ENCODE measurements around the gene CARS2.
"Not testable (repeated sequence)": the region's sequence is repeated elsewhere in the genome, so short reads cannot be mapped to it uniquely, and the experiment has no call there.

Gene CARS2

GRCh38 chr13:110706570-110707372 lies 855 bp upstream of the CARS2 start:
- no peak for DNase-seq (ENCODE audit: low spot score)

- DNase-seq (ENCODE audit: low spot score), result no peak
Observed at GRCh38 chr13:110705356-110705825, 525 bp downstream of the CARS2 start.

GRCh38 chr13:110702591-110703526 lies 3.1 kb downstream of the CARS2 start:
- no peak for DNase-seq (ENCODE audit: low spot score)

GRCh38 chr13:110702089-110702488 lies 3.8 kb downstream of the CARS2 start:
- DNase-seq (ENCODE audit: low spot score), result no peak

- not testable (repeated sequence) for DNase-seq (ENCODE audit: low spot score)
Observed at GRCh38 chr13:110701061-110701460, 4.9 kb downstream of the CARS2 start.

GRCh38 chr13:110700641-110701040 lies 5.3 kb downstream of the CARS2 start:
- DNase-seq (ENCODE audit: low spot score), result no peak

- DNase-seq (ENCODE audit: low spot score), result no peak
Observed at GRCh38 chr13:110700186-110700585, 5.7 kb downstream of the CARS2 start.

- no peak for DNase-seq (ENCODE audit: low spot score)
Observed at GRCh38 chr13:110699148-110700145, 6.5 kb downstream of the CARS2 start.

- DNase-seq (ENCODE audit: low spot score), result no peak
Observed at GRCh38 chr13:110698689-110699088, 7.2 kb downstream of the CARS2 start.

- no peak for DNase-seq (ENCODE audit: low spot score)
Observed at GRCh38 chr13:110697842-110698241, 8.1 kb downstream of the CARS2 start.

GRCh38 chr13:110696776-110697175 lies 9.1 kb downstream of the CARS2 start:
- no peak for DNase-seq (ENCODE audit: low spot score)

GRCh38 chr13:110695774-110696173 lies 10.1 kb downstream of the CARS2 start:
- DNase-seq (ENCODE audit: low spot score), result not testable (repeated sequence)

- no peak for DNase-seq (ENCODE audit: low spot score)
Observed at GRCh38 chr13:110690516-110690915, 15.4 kb downstream of the CARS2 start.

GRCh38 chr13:110689711-110690110 lies 16.2 kb downstream of the CARS2 start:
- no peak for DNase-seq (ENCODE audit: low spot score)

- no peak for DNase-seq (ENCODE audit: low spot score)
Observed at GRCh38 chr13:110689041-110689440, 16.9 kb downstream of the CARS2 start.

GRCh38 chr13:110687736-110688135 lies 18.2 kb downstream of the CARS2 start:
- DNase-seq (ENCODE audit: low spot score), result no peak

- DNase-seq (ENCODE audit: low spot score), result no peak
Observed at GRCh38 chr13:110685305-110686020, 20.5 kb downstream of the CARS2 start.

- no peak for DNase-seq (ENCODE audit: low spot score)
Observed at GRCh38 chr13:110684388-110685056, 21.4 kb downstream of the CARS2 start.

- DNase-seq (ENCODE audit: low spot score), result no peak
Observed at GRCh38 chr13:110683921-110684320, 22.0 kb downstream of the CARS2 start.

- no peak for DNase-seq (ENCODE audit: low spot score)
Observed at GRCh38 chr13:110683203-110683883, 22.6 kb downstream of the CARS2 start.

Measured in AG08396 (cell line).